Adipose tissue (tissue), 3 donors: Measurements from ENCODE around the gene TCF7L1. TPM values are rescaled to one million over a fixed set of nuclear protein-coding genes. Genes with fewer than 3 reads are reported as not detected.
"Not testable (repeated sequence)": the region's sequence is repeated elsewhere in the genome, so short reads cannot be mapped to it uniquely, and the experiment has no call there.

ENCODE experiments used
- H3K27ac ChIP-seq: one replicate; pipeline ENCODE4 v1.5.1; 2013; ENCODE audit warnings: low read depth, low read length
- WGBS, 3 donors: extraction: QIAGEN DNeasy Blood & Tissue Kit; methylation state at CpG; one replicate each; pipeline ENCODE4 v1.1.7; 2013; 5-methylcytosine and 5-hydroxymethylcytosine counted together
- polyA plus RNA-seq, 3 donors: library from polyadenylated mRNA; stranded (reverse); fragments of 200-250 nt; gene quantifications; one replicate each; pipeline ENCODE4 v1.2.3, GENCODE V29; 2013
- donor health status: healthy with polysubstance abuse.
- donor health status: Bipolar disorder and iron deficiency.
- donor health status: healthy.

TCF7L1 gene
- polyA plus RNA-seq, 3 donors = 2.4 to 22.3 (median 16.5) TPM

DNA sequence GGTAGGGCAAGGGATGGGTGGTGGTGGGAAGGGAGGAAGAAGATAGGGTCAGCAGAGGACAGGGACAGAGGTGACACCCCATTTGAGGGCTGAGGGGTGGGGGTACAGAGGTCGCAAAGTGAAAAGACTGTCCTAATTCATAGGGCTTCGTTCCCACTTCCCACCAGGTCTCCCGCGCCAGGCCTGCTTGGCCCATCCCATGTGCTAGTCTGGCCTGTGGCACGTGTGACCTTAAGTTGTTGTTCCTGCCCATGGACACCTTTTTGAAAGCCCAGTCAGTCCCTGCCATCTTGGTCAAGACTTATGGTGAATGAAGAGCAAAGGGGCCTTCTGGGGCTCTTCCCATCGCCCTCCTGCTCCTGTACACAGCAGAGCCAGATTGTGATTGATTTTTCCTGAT is 148.4 kb downstream of the TCF7L1 start:
- WGBS, 3 donors = 78 to 91% (median 91%) methylated on average over 6 of the region's 6 CpGs
- H3K27ac ChIP-seq = no peak overlapping the region

- 91 to 95% (median 91%) methylated on average over 7 of the region's 7 CpGs for WGBS, 3 donors
- H3K27ac ChIP-seq = no peak overlapping the region
Measured at GRCh38 chr2:85282914-85283313, 149.7 kb downstream of the TCF7L1 start.

- no peak overlapping the region for H3K27ac ChIP-seq
- WGBS, 3 donors = 94 to 96% (median 95%) methylated on average over 8 of the region's 8 CpGs
Measured at GRCh38 chr2:85283641-85284040, 150.4 kb downstream of the TCF7L1 start.

DNA sequence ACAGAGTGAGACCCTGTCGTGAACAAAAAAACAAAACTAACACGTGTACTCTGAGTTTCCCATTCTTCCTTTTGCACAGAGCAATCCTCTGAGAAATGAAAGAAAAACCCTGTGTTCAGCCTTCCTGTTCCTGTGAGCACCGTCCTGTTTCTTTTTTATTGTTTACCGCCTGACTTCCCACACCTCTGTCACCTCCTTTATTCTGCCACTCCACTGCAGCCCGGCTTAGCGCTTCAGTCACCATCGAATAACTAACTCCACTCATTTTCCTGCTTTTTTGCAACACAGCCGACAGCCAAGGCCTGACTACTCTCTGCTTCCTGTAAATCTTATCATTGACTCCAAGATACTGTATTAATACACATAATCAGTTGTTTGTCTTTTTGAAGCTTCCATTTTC is 153.7 kb downstream of the TCF7L1 start:
- H3K27ac ChIP-seq = no peak overlapping the region
- WGBS, 3 donors = 51 to 73% (median 53%) methylated on average over 8 of the region's 8 CpGs

GRCh38 chr2:85287721-85288120 is 154.5 kb downstream of the TCF7L1 start:
- WGBS, 3 donors = 93 to 96% (median 94%) methylated on average over 7 of the region's 7 CpGs
- H3K27ac ChIP-seq = no peak overlapping the region

DNA sequence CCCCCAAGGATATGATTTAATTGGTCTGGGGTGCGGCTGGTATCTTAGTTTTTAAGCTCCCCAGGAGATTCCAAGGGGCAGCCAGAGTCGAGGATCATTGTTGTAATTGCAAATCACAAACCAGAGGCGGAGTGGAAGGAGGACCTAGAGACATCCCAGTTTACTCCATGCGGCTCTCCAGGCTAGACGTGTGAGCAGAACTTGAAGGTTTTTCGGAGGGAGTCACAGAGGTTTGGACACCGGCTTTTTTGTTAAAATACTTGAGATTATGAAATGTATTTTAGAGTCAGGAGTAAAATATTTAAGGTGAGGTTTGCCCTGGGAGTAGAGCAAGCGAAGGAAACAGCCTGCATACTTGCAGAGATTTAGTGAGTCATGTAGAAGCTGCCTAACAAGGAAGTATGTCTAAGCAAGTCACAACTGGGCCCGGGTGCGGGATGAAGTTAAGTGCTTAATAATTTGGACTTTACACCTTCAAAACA is 155.1 kb downstream of the TCF7L1 start:
- no peak overlapping the region for H3K27ac ChIP-seq
- 70 to 79% (median 77%) methylated on average over 10 of the region's 10 CpGs for WGBS, 3 donors

GRCh38 chr2:85291425-85292023 is 158.3 kb downstream of the TCF7L1 start:
- 48 to 85% (median 53%) methylated on average over 4 of the region's 4 CpGs for WGBS, 3 donors
- no peak overlapping the region for H3K27ac ChIP-seq

DNA sequence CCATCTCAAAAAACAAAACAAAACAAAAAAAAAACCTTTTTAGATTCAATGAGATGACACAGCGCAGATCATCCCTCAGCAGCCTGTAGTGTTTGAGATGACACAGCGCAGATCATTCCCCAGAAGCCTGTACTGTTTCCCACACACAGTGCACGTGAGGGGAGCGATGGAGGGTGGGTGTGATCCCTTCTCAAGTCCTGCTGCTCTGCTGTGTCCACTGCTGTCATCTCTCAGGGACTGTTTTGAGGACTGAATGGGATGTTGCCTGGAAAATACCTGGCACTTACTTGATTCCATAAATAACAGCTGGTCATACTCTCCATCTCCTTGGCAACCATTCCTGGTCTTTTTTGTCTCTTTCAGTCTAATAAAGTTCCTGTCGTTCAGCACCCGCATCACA is 168.9 kb downstream of the TCF7L1 start:
- H3K27ac ChIP-seq = no peak overlapping the region
- 82 to 87% (median 86%) methylated on average over 6 of the region's 6 CpGs for WGBS, 3 donors

DNA sequence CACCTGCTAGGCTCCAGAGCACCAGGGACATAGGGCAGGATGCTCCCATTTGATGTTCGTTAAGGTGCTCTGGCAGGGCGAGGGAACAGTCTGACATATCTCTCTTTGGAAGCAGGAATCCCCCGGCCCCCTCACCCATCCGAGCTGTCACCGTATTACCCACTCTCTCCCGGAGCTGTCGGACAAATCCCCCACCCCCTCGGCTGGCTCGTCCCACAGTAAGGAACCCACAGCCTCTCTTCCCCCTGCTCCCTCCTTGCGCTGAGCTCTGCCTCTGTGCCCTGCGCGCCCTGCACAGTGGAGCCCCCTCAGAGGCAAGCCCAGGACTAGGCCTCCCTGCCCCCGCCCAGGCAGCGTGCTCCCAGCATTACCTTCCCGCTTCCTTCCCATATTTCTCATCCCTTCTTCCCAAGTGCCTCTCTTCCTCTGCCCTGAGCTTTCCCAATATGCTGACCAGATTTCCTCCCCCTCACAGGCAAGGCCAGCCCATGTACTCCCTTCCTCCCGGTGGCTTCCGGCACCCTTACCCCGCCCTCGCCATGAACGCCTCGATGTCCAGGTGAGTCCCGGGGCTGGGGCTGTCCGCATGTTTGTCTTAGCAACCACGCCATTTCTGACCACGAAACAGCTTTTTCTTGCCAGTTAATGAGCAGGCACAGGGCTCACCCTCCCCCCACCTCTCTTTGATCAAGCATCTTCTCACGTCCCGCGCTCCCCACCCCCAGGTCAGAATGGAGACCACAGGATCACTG is 170.8 kb downstream of the TCF7L1 start:
- 86 to 88% (median 87%) methylated on average over 26 to 28 of the region's 28 CpGs for WGBS, 3 donors
- no peak overlapping the region for H3K27ac ChIP-seq

DNA sequence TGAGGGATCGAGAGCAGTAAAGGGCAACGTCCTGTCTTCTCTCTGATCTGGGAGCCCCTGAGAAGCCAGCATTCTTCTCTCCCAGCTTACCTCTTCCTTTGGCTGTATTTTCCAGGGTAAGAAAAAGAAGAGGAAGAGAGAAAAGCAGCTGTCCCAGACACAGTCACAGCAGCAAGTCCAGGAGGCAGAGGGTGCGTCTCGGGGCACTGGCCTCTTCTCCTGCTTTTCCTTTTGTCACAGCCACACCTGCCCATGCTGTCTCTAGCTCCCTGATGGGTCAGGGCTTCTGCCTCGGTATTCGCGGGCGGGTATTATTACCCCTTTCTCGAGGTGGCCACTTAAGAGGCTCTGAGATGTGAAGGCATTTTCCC is 174.3 kb downstream of the TCF7L1 start:
- no peak overlapping the region for H3K27ac ChIP-seq
- 75 to 83% (median 81%) methylated on average over 9 of the region's 9 CpGs for WGBS, 3 donors

DNA sequence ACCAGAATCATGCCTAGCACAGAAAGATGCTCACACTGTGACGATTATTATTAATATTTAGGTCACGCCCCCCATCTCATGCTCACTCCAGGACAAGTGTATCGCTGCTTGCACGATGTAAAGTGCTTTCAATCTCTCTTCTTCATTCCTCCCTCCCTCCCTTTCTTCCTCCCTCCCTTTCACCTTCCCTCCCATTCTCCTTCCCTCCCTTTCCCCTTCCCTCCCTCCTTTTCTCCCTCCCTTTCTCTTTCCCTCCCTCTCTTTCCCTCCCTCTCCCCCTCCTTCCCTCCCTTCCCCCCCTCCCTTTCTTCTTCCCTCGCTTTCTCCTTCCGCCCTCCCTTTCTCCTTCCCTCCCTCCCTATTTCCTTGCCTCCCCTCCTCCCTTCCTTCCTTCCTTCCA is 175.0 kb downstream of the TCF7L1 start:
- WGBS, 3 donors = 79 to 83% (median 80%) methylated on average over 6 of the region's 6 CpGs
- H3K27ac ChIP-seq = no peak overlapping the region

DNA sequence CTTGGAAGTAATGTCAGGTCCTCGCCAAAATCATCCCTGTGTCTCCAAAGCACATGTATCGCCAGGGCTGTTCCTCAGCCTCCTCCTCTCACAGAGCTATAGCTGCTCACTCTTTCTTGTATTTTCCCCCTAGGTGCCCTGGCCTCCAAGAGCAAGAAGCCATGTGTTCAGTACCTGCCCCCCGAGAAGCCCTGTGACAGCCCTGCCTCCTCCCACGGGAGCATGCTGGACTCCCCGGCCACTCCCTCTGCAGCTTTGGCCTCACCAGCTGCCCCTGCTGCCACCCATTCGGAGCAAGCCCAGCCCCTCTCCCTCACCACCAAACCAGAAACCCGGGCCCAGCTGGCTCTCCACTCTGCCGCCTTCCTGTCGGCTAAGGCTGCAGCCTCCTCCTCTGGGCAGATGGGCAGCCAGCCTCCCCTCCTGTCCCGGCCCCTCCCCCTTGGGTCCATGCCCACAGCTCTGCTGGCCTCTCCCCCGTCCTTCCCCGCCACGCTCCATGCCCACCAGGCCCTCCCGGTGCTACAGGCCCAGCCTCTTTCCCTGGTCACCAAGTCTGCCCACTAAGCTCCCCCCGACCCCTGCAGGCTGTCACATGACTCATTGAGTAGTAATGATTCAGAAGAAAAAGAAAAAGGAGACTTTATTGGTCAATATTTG is 175.8 kb downstream of the TCF7L1 start:
- 30 to 61% (median 35%) methylated on average over 15 of the region's 15 CpGs for WGBS, 3 donors
- no peak overlapping the region for H3K27ac ChIP-seq

DNA sequence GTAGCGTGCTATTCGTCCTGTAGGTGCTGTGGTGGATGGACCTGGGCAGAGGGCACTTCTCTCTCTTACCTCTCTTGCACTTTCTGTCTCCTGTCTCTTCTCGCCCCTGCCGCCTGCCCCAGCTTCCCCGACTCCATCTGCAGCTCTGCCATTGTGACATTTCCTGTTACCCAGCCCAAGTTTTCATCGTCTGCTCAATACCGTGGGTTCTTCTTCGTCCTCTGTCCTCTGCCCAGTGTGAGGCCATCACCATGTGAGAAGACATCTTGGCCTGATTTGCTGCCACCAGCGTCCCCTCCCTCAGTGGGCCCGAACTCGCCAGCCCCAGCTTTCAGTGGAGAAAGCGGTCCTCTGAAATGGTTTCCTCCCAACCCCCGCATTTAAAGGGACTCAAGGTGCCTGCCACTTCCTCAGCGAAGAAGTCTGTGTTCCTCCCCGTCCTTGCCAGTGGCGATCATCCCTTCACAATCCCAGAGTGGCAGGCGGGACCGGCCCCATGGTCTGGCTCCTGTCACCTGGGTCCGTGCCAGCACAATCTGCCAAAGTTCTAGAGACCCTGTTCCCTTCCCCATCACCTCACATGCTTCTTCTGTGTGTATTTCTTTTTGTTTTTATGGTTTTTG is 176.6 kb downstream of the TCF7L1 start:
- H3K27ac ChIP-seq = no peak overlapping the region
- WGBS, 3 donors = 49 to 78% (median 50%) methylated on average over 19 of the region's 19 CpGs

DNA sequence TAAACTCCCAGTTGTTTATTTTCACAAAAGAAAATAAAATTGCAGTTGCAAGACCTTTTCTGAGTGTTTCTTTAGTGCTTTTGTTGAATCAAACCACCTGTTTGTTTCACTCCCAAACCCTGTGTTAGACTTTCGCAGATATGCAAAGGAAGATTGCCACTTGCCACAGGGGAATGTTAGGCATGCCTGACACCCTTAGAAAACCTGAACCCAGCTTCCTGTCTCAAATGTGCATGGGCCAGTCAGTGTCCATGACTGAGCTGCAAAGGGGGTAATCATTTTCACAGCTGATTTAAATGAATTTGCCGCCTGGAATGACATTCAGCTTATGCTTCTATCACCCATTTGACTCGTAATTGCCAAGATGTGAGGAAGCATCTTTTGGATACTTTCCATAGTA is 177.1 kb downstream of the TCF7L1 start:
- no peak overlapping the region for H3K27ac ChIP-seq

GRCh38 chr2:85312404-85312803 is 179.2 kb downstream of the TCF7L1 start:
- no peak overlapping the region for H3K27ac ChIP-seq
- WGBS, 3 donors = 85 to 86% (median 85%) methylated on average over 7 of the region's 7 CpGs

More for the DNA sequence above, 177.1 kb downstream of the TCF7L1 start:
- WGBS, 3 donors = 83 to 87% (median 84%) methylated on average over 3 of the region's 3 CpGs

DNA sequence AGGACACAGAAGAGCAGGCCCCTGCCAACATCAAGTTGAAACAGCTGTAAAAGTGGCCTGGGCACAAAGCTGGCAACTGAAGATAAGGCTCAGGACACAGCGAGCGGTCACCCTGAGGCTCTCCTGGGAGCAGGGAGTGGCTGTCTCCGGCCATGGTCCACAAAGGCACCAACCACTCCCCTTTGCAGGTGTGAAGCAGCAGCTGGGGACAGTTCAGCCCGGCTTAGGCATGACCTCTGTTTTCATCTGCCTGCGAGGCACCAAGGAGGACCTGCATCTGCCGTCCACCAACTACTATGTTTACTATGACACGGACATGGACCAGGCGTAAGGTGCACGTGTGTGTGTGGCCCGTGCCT is 181.7 kb downstream of the TCF7L1 start:
- WGBS, 3 donors = 78 to 87% (median 82%) methylated on average over 10 of the region's 10 CpGs
- no peak overlapping the region for H3K27ac ChIP-seq

DNA sequence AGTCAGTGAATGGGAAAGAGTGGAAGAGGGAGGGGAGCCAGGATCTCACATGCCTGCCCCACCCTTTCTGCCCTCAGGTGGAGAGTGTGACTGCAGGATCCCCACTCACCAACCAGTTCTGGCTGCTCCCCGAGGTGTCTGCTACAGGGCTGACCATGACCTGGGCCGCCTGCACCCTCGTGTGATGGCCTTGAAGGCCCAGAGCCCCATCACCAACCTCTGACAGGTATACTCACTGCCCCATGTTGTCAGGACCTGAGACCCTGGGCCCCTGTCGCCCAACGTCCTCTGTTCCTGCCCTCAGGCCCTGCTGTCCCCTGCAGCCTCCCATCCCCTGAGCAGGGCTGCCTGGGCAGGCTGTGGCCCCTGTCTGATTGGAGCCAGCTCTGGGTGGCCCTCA is 182.7 kb downstream of the TCF7L1 start:
- not testable (repeated sequence) for H3K27ac ChIP-seq
- 90 to 93% methylated on average over 2 to 5 of the region's 5 CpGs; no CpG with 5 or more reads in 1 of the 3 donors for WGBS, 3 donors

DNA sequence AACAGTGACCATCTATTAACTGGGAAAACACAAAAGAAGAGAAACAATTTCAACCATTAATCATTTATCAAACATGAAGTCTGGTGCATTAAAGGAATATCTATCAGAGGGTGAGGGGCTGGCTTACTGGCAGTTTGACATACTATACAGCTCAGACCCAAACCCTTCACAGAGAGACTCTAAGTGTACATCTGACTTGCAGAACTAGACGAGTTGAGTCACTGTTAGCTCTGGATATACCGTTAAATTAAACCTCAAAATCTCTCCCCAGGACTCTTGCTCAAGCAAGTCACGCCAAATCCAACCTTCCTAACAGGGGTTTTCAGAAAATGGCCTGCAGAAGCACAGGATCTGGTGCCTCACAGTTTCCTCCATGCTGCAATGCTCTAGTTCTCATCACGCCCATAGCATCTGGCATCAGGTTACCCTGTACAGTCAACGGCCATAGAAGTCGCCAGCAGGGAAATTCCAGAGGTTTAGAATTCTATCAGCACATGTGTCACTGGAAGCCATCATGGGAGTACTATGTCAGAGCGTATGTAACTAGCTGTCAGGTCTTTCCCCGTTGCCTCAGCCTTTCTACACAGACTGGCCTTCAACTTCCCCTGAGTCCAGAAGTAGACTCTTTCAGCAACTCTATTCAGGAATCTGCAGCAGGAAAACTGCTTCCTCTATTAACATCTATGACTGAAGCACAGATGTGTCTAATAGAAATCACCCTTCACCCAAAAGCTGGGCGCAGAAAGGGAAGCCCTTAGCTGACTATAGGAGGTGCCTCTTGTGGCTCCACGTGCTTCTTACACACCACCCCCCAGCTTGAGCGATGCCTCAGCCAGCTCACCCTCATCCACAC is 185.3 kb downstream of the TCF7L1 start:
- WGBS, 3 donors = 46 to 78% (median 48%) methylated on average over 11 of the region's 11 CpGs
- H3K27ac ChIP-seq = no peak overlapping the region
